Thyroid gland (tissue), 4 donors: ENCODE results near the gene PARPBP.

ENCODE experiments used
- POLR2A ChIP-seq, 2 donors: fragments of 450-650 bp; IDR thresholded peaks; one replicate each; pipeline ENCODE4 v1.6.1; 2017; ENCODE audit warnings: antibody characterized with exemption in 2 of 2, mild to moderate bottlenecking in 2 of 2, moderate library complexity in 1 of 2
- TF ChIP-seq, protein P1 (sequence below), 6 experiments: fragments of 200-600 bp in 3 of 6; fragments of 450-650 bp in 3 of 6; sonication (generic) in 3 of 6; IDR thresholded peaks; one replicate each; pipeline ENCODE4 v1.5.1; 2016 to 2019; ENCODE audit warnings: antibody characterized with exemption in 6 of 6, mild to moderate bottlenecking in 2 of 6, inconsistent platforms in 1 of 6, moderate library complexity in 1 of 6

DNA sequence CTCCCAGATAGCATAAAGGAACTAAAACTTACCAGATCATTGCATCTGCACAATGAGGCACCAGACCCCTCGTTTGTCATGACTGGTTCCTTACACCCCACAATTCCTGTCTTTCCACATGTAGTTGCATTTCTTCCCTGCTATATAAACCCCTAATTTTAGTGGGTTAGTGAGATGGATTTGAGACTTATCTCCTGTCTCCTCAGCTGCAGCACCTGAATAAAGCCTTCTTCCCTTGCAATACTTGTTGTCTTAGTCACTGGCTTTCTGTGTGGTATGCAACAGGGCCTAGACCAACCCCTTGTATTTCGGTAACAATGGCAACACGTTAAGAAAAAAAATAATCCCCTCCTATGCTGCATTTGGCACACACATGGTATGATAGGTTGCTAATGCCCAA, 13.1 kb upstream of the PARPBP start:
- TF ChIP-seq, protein P1, sequence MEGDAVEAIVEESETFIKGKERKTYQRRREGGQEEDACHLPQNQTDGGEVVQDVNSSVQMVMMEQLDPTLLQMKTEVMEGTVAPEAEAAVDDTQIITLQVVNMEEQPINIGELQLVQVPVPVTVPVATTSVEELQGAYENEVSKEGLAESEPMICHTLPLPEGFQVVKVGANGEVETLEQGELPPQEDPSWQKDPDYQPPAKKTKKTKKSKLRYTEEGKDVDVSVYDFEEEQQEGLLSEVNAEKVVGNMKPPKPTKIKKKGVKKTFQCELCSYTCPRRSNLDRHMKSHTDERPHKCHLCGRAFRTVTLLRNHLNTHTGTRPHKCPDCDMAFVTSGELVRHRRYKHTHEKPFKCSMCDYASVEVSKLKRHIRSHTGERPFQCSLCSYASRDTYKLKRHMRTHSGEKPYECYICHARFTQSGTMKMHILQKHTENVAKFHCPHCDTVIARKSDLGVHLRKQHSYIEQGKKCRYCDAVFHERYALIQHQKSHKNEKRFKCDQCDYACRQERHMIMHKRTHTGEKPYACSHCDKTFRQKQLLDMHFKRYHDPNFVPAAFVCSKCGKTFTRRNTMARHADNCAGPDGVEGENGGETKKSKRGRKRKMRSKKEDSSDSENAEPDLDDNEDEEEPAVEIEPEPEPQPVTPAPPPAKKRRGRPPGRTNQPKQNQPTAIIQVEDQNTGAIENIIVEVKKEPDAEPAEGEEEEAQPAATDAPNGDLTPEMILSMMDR (IDR thresholded peaks at IDR 0.05), result no peak
- no peak for TF ChIP-seq POLR2A (IDR thresholded peaks at IDR 0.05)
